Measurements from ENCODE around the gene NUMA1.

NUMA1 gene

GRCh38 chr11:72114570-72114969 is 34.2 kb upstream of the NUMA1 start:
- Histone ChIP-seq H3K27ac (ENCODE audit: low read length) (no peak overlapping the region), H3K9me3 (ENCODE audit: control insufficient read depth, low read depth, low read length) (no peaks in the 10 kb centered on the region), H3K4me3 (ENCODE audit: low read length) (no peak overlapping the region), H3K4me1 (ENCODE audit: control insufficient read depth, low read depth, low read length) (peaks cover 9% of the 10 kb centered on the region), H3K27me3 (ENCODE audit: control insufficient read depth, insufficient read depth, low read length) (peaks cover 47% of the 10 kb centered on the region), H3K36me3 (ENCODE audit: control insufficient read depth, low read depth, low read length) (no peaks in the 10 kb centered on the region), H3K9ac (ENCODE audit: low read length) (no peak overlapping the region)

DNA sequence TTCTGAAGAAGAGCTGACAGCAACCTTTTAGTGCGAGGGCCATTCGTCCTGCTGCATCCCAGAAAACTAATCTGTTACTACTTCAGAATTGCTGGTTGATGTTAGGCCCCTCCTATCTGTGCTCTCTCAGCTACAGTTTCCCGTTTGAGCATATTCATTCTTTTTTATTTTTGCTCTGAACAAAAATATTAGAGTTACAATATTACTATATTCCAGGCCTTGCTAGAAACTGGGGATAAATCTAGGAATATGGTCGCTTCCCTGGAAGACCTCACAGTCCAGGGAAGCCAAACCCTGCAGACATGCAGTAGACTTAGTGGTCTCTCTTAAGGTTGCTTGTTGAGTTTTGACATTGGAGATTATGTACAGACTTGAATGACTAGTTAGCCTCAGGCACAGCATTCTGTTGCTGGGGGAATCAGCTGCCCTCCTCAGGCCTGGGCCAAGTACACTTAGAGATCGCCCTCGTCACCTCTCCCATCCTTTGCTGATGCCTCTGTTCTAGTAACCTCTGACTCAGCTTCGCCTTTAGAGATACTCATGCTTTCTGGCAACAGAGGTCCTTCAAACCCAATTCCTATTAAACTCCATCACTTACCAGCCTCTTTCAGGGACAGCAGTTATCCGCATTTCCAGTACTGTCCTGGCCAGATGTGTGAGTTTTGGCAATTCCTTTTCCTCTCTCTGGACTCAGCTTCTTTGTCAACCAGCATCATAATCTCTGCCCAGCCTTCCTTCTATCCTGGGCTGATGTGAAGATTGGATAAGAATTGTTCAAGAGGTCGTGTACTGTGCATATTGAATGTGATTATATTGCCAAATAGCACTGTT is 32.9 kb upstream of the NUMA1 start:
- Histone ChIP-seq H3K4me1 (ENCODE audit: control insufficient read depth, low read depth, low read length) (peaks cover 9% of the 10 kb centered on the region), H3K27me3 (ENCODE audit: control insufficient read depth, insufficient read depth, low read length) (peaks cover 38% of the 10 kb centered on the region), H3K36me3 (ENCODE audit: control insufficient read depth, low read depth, low read length) (no peaks in the 10 kb centered on the region), H3K9me3 (ENCODE audit: control insufficient read depth, low read depth, low read length) (no peaks in the 10 kb centered on the region), H3K4me3 (ENCODE audit: low read length) (peak overlapping the region; percentile 83), H3K27ac (ENCODE audit: low read length) (peak overlapping the region; percentile 97), H3K9ac (ENCODE audit: low read length) (peak overlapping the region; percentile 96)

DNA sequence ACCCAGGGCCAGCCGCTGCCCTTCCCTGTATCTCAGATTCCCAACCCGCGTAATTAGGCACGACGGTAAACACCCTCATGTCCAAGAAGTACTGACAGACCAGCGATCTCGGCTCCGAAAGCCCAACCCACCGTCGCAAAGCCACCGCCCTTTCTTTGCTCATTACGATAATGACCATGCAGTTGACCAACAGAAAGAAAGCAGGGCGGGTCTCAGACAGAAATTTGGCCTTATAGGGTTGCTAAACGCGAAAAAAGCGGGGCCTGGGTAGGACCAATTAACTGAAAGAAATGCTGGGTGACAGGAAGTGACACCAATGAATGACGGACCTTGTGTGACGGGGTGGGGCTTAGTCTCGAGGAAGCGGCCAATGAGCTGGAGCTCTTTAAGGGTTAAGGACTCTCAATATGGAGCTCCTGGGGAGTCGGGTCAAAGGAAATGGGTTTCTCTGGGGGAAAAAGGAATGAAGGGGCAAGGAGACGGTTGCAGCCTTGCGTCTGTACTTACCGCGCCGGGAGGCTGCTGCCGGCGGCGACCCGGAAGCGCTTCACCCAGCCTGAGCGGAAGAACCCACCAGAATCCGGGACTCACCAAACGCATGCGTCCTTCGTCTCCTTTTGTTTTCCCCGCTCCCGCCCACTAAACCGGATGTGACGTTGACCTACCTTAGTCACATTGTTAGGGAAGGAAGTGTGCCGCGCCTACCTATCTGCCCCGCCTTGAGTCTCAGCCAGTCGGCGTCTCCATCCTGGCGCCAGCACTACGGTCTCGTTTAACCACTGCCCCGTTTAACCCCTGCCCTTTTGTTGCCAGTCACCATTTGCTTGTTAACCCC is 32.0 kb upstream of the NUMA1 start, which contains the start of gene ANAPC15:
Gene ANAPC15, minus strand, starts transcription at position 553 of the 835 bp plus-strand sequence. CDS start 1,419 bp downstream, outside the sequence.
- peak within 1 kb of the TSS; percentile 97 for H3K27ac ChIP-seq (ENCODE audit: low read length)
- H3K4me1 ChIP-seq (ENCODE audit: control insufficient read depth, low read depth, low read length), result peaks cover 9% of the 10 kb centered on the region

DNA sequence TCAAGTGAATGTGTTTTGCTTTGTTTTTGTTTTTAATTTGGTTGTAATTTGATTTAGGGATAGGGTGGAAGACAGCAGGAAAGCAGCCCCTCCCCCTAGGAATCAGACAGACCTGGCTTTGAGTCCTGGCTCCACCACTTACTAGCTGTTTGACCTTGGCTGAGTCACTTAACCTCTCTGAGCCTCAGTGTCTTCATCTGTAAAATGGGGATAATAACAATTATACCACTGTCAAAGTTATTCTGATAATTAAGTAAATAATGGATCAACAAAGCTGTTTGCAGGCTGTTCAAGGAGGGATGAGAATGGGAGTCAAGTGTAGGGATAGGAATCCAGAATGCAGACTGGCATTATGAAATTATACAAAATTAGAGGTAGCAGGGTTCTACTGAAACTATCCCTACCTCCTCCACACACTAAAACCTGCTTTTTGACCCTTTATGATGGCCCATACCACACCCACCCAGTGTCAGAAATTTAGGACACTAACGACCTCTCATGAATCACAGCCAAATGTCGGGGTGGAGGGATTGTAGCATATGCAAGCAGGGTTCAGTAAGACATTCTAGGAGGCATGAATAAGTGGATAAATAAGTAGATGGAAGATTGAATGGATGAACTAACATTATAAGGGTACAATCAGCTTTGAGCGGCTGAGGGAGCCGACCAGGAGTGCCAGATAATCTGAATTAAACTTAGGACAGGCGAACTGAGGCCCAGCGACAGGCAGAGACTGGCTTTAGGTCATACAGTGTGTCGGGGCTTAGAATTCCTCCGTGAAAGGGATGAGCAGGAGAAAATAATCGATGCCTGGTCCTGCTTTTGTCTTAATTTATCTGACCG is 31.2 kb upstream of the NUMA1 start:
- peak overlapping the region; percentile 22 for H3K27ac ChIP-seq (ENCODE audit: low read length)
- peak overlapping the region; percentile 96 for H3K9ac ChIP-seq (ENCODE audit: low read length)
- peaks cover 26% of the 10 kb centered on the region for H3K27me3 ChIP-seq (ENCODE audit: control insufficient read depth, insufficient read depth, low read length)
- H3K4me3 ChIP-seq (ENCODE audit: low read length), result peak overlapping the region; percentile 83
- H3K4me1 ChIP-seq (ENCODE audit: control insufficient read depth, low read depth, low read length), result peaks cover 9% of the 10 kb centered on the region
- H3K36me3 ChIP-seq (ENCODE audit: control insufficient read depth, low read depth, low read length), result no peaks in the 10 kb centered on the region
- no peaks in the 10 kb centered on the region for H3K9me3 ChIP-seq (ENCODE audit: control insufficient read depth, low read depth, low read length)

More for the DNA sequence above, 32.0 kb upstream of the NUMA1 start, which contains the start of gene ANAPC15:
- peaks cover 33% of the 10 kb centered on the region for H3K27me3 ChIP-seq (ENCODE audit: control insufficient read depth, insufficient read depth, low read length)
- no peaks in the 10 kb centered on the region for H3K36me3 ChIP-seq (ENCODE audit: control insufficient read depth, low read depth, low read length)
- peak within 1 kb of the TSS; percentile 83 for H3K4me3 ChIP-seq (ENCODE audit: low read length)
- no peaks in the 10 kb centered on the region for H3K9me3 ChIP-seq (ENCODE audit: control insufficient read depth, low read depth, low read length)
- H3K9ac ChIP-seq (ENCODE audit: low read length), result peak within 1 kb of the TSS; percentile 96

DNA sequence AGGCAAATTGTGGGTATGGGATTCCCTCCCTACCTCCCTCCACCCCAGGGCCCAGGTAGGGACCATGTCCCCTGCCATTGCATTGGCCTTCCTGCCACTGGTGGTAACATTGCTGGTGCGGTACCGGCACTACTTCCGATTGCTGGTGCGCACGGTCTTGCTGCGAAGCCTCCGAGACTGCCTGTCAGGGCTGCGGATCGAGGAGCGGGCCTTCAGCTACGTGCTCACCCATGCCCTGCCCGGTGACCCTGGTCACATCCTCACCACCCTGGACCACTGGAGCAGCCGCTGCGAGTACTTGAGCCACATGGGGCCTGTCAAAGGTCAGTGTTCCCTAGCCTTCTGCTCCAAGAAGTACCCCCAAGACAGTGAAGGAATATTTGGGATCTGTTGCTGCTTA is 25.5 kb upstream of the NUMA1 start, which contains the start of gene TOMT:
Gene TOMT, plus strand, starts transcription at position 37 of the 400 bp plus-strand sequence. Its CDS starts 28 bp downstream, at position 65.
- Histone ChIP-seq H3K9ac (ENCODE audit: low read length) (no peak within 1 kb of the TSS), H3K27ac (ENCODE audit: low read length) (no peak within 1 kb of the TSS), H3K36me3 (ENCODE audit: control insufficient read depth, low read depth, low read length) (no peaks in the 10 kb centered on the region), H3K27me3 (ENCODE audit: control insufficient read depth, insufficient read depth, low read length) (no peaks in the 10 kb centered on the region), H3K9me3 (ENCODE audit: control insufficient read depth, low read depth, low read length) (no peaks in the 10 kb centered on the region), H3K4me1 (ENCODE audit: control insufficient read depth, low read depth, low read length) (peaks cover 12% of the 10 kb centered on the region), H3K4me3 (ENCODE audit: low read length) (no peak within 1 kb of the TSS)

GRCh38 chr11:72103754-72104167 is 23.4 kb upstream of the NUMA1 start:
- Histone ChIP-seq H3K9me3 (ENCODE audit: control insufficient read depth, low read depth, low read length) (no peaks in the 10 kb centered on the region), H3K27ac (ENCODE audit: low read length) (peak overlapping the region; percentile 88), H3K9ac (ENCODE audit: low read length) (peak overlapping the region; percentile 62)

GRCh38 chr11:72102946-72103753 is 22.8 kb upstream of the NUMA1 start, which contains the start of gene LAMTOR1:
Gene LAMTOR1 (minus strand): TSS chr11:72103297. CDS start chr11:72103224, 73 bp downstream.
- Histone ChIP-seq H3K9ac (ENCODE audit: low read length) (peak within 1 kb of the TSS; percentile 93), H3K4me3 (ENCODE audit: low read length) (peak within 1 kb of the TSS; percentile 81), H3K4me1 (ENCODE audit: control insufficient read depth, low read depth, low read length) (peaks cover 12% of the 10 kb centered on the region), H3K36me3 (ENCODE audit: control insufficient read depth, low read depth, low read length) (peaks cover 21% of the 10 kb centered on the region), H3K27ac (ENCODE audit: low read length) (peak within 1 kb of the TSS; percentile 88), H3K27me3 (ENCODE audit: control insufficient read depth, insufficient read depth, low read length) (no peaks in the 10 kb centered on the region), H3K9me3 (ENCODE audit: control insufficient read depth, low read depth, low read length) (no peaks in the 10 kb centered on the region)

More at GRCh38 chr11:72103754-72104167, 23.4 kb upstream of the NUMA1 start:
- Histone ChIP-seq H3K36me3 (ENCODE audit: control insufficient read depth, low read depth, low read length) (peaks cover 15% of the 10 kb centered on the region), H3K27me3 (ENCODE audit: control insufficient read depth, insufficient read depth, low read length) (no peaks in the 10 kb centered on the region), H3K4me1 (ENCODE audit: control insufficient read depth, low read depth, low read length) (peaks cover 12% of the 10 kb centered on the region), H3K4me3 (ENCODE audit: low read length) (peak overlapping the region; percentile 48)

- peak overlapping the region; percentile 81 for H3K4me3 ChIP-seq (ENCODE audit: low read length)
- peaks cover 12% of the 10 kb centered on the region for H3K4me1 ChIP-seq (ENCODE audit: control insufficient read depth, low read depth, low read length)
- H3K27ac ChIP-seq (ENCODE audit: low read length), result peak overlapping the region; percentile 70
- peaks cover 27% of the 10 kb centered on the region for H3K36me3 ChIP-seq (ENCODE audit: control insufficient read depth, low read depth, low read length)
- peak overlapping the region; percentile 93 for H3K9ac ChIP-seq (ENCODE audit: low read length)
- no peaks in the 10 kb centered on the region for H3K27me3 ChIP-seq (ENCODE audit: control insufficient read depth, insufficient read depth, low read length)
- H3K9me3 ChIP-seq (ENCODE audit: control insufficient read depth, low read depth, low read length), result no peaks in the 10 kb centered on the region
Measured at GRCh38 chr11:72102631-72102945, 22.2 kb upstream of the NUMA1 start.

DNA sequence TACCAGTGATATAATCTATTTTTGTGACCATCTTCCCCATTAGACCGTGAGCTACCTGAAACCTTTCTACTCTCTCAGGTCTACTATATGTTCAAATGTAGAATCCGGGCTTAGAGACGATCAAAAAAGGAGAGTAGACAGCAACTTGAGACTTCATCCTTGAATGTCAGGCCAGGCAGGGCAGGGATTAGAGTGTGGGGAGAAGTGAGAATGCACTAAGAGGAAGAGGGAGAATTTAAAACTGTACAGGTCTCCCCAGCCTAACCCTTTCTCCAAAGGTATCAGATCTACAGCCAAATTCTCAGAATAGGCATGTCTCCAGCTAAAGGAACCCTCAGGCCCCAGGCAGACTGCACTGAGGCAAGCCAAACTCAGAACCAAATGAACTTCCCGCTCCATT is 21.8 kb upstream of the NUMA1 start:
- Histone ChIP-seq H3K36me3 (ENCODE audit: control insufficient read depth, low read depth, low read length) (peaks cover 31% of the 10 kb centered on the region), H3K4me3 (ENCODE audit: low read length) (peak overlapping the region; percentile 81), H3K9ac (ENCODE audit: low read length) (peak overlapping the region; percentile 93), H3K4me1 (ENCODE audit: control insufficient read depth, low read depth, low read length) (peaks cover 12% of the 10 kb centered on the region), H3K27ac (ENCODE audit: low read length) (peak overlapping the region; percentile 70), H3K27me3 (ENCODE audit: control insufficient read depth, insufficient read depth, low read length) (no peaks in the 10 kb centered on the region), H3K9me3 (ENCODE audit: control insufficient read depth, low read depth, low read length) (no peaks in the 10 kb centered on the region)

GRCh38 chr11:72100462-72100861 is 20.1 kb upstream of the NUMA1 start:
- H3K4me1 ChIP-seq (ENCODE audit: control insufficient read depth, low read depth, low read length), result peaks cover 12% of the 10 kb centered on the region
- no peak overlapping the region for H3K4me3 ChIP-seq (ENCODE audit: low read length)
- H3K27ac ChIP-seq (ENCODE audit: low read length), result no peak overlapping the region
- peaks cover 40% of the 10 kb centered on the region for H3K36me3 ChIP-seq (ENCODE audit: control insufficient read depth, low read depth, low read length)
- no peaks in the 10 kb centered on the region for H3K27me3 ChIP-seq (ENCODE audit: control insufficient read depth, insufficient read depth, low read length)
- no peaks in the 10 kb centered on the region for H3K9me3 ChIP-seq (ENCODE audit: control insufficient read depth, low read depth, low read length)
- H3K9ac ChIP-seq (ENCODE audit: low read length), result no peak overlapping the region

All from iPS-18a (cell line).